Astrocyte (in vitro differentiated cells and primary cell): Measurements from ENCODE around the gene CDK7.

Source experiments
- CTCF ChIP-seq: IDR thresholded peaks from 2 replicates; pipeline ENCODE4 v1.5.1; 2011; ENCODE audit warnings: low read depth, mild to moderate bottlenecking, inconsistent platforms, low read length, moderate library complexity; ENCODE audit not compliant: insufficient read depth
- EZH2 ChIP-seq: IDR thresholded peaks from 2 replicates; pipeline ENCODE4 v1.6.1; 2012; ENCODE audit warnings: mild to moderate bottlenecking, low read length, inconsistent platforms; ENCODE audit not compliant: insufficient read depth

GRCh38 chr5:69275563-69275962, 40.9 kb downstream of the CDK7 start:
- TF ChIP-seq CTCF (no peak), EZH2 (no peak)
